LHCN-M2 (cell line): ENCODE measurements around the gene LGR6. TPM values are rescaled to one million over a fixed set of nuclear protein-coding genes. Genes with fewer than 3 reads are reported as not detected.

ENCODE experiments used
- total RNA-seq: library from RNA; depleted of rRNA; stranded (reverse); fragments of >200 nt; gene quantifications from 2 replicates; pipeline ENCODE4 v1.2.3, GENCODE V29; 2014; rRNA removed

LGR6 gene
- total RNA-seq, 1 experiment from 2014 or later = not detected

Other genes with a start within 250 kb of the LGR6 start
- 0.13 and 0.29 TPM in 2 replicates for gene LMOD1, start 247.3 kb upstream of the LGR6 start, total RNA-seq
- 62.8 and 63.1 TPM in 2 replicates for gene TIMM17A, start 238.3 kb upstream of the LGR6 start, total RNA-seq
- gene RNPEP, start 211.2 kb upstream of the LGR6 start, total RNA-seq = 70.2 and 73.3 TPM in 2 replicates
- 0.06 TPM in 1 of 2 replicates, not detected in the other for gene ELF3, start 183.2 kb upstream of the LGR6 start, total RNA-seq
- gene GPR37L1, start 70.9 kb upstream of the LGR6 start, total RNA-seq = 0.06 TPM in 1 of 2 replicates, not detected in the other
- gene ARL8A, start 49.1 kb upstream of the LGR6 start, total RNA-seq = 25.6 and 28.1 TPM in 2 replicates
- not detected in 2 replicates for gene PTPN7, start 33.2 kb upstream of the LGR6 start, total RNA-seq
- gene UBE2T, start 148.1 kb downstream of the LGR6 start, total RNA-seq = 78.4 and 107 TPM in 2 replicates
- 4.7 and 9.8 TPM in 2 replicates for gene PPP1R12B, start 154.9 kb downstream of the LGR6 start, total RNA-seq